HK-2 (cell line): Measurements from ENCODE around the gene NINL.
A peak's percentile ranks its signal among the peaks of the same experiment; 100 is the strongest.
"Not testable (repeated sequence)": the region's sequence is repeated elsewhere in the genome, so short reads cannot be mapped to it uniquely, and the experiment has no call there.

Source experiments
- DNase-seq: peaks from one replicate; pipeline ENCODE4 v3.0.0-alpha.2; 2018; ENCODE audit not compliant: unreplicated experiment

The NINL gene

DNA sequence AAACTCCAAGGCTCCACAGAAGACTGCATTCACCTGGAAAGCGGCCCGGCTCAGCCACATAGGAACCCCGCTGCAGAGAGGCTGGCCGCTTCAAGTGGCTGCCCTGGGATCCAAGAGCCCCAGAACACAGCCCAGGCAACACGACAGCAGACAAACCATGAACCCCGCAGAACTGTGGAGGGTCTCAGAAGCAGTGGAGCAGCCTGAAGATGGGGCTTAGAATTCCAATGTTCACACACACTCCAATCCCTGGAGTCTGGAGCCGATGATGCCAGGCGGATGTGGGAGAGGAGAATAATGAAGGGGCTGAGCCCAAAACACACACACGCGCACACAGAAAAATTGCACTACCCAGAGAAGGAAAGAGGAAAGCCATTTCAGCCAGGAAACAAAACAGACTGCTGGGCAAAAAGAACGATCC, 52.4 kb downstream of the NINL start:
- no peak for DNase-seq

- no peak for DNase-seq
Measured at GRCh38 chr20:25532015-25532751, 53.1 kb downstream of the NINL start.

DNA sequence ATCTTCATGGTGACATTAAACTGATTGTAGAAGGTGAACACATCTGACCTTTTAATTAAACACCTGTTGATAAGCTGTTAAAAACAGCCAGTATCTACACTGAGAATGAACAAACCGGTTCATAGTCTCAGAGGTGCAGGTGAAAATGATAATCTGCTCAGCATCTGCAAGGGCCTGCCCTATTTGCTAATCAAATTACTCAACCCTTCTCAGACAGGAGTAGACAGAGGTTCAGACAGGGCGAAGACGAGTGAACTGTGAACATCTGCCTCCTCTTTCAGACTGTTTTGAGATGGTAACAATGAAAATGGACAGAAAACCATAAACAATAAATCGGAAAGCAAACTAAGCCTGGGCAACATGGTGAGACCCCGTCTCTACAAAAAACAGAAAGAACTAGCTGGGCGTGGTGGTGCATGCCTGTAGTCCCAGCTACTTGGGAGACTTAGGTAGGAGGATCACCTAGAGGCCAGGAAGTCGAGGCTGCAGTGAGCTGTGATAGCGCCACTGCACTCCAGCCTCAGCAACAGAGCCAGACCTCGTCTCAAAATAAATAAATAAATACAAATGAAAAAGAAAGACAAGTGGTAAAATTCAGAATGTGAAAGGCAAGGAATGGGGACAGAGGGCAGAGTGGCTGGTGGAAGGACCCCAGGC, 55.9 kb downstream of the NINL start:
- DNase-seq, result no peak

- no peak for DNase-seq
Measured at GRCh38 chr20:25527949-25528348, 57.4 kb downstream of the NINL start.

- DNase-seq, result no peak
Measured at GRCh38 chr20:25526446-25526845, 58.9 kb downstream of the NINL start.

- peak; percentile 57 for DNase-seq
Measured at GRCh38 chr20:25525867-25526266, 59.5 kb downstream of the NINL start.

- DNase-seq, result no peak
Measured at GRCh38 chr20:25525295-25525694, 60.0 kb downstream of the NINL start.

- no peak for DNase-seq
Measured at GRCh38 chr20:25521382-25521781, 63.9 kb downstream of the NINL start.

DNA sequence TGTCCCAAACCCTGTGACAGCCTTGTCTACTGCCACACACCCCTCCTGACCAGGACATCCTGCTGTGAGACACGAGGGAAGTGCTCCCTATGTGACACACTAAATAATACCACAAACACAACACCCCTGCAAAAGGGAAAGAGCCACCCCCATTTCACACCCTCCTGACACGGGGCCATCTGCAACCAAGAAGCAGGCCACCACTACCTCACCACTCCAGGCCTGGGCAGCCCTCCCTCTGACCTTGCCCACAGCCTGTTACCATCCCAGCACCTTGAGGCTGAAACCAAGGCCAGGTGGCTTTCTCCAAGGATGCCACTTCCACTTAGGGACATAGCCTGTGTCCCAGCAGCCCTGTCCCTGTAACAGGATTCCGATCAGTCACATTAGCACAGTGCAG, 68.2 kb downstream of the NINL start:
- no peak for DNase-seq

DNA sequence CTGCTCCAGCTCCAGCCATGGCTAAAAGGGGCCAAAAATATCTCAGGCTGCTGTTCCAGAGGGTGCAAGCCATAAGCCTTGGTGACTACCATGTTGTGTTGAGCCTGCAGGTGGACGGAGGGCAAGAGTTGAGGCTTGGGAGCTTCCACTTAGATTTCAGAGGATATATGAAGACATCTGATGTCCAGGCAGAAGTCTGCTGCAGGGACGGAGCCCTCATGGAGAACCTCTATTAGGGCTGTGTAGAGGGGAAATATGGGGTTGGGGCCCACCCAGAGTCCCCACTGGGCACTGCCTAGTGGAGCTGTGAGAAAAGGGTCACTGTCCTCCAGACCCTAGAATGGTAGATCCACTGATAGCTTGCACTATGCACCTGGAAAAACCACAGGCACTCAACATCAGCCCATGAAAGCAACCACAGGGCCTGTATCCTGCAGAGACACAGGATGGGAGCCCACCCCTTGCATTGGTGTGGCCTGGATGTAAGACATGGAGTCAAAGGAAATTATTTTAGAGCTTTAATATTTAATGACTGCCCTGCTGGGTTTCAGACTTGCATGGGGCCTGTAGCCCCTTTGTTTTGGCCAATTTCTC, 70.5 kb downstream of the NINL start:
- no peak for DNase-seq

DNA sequence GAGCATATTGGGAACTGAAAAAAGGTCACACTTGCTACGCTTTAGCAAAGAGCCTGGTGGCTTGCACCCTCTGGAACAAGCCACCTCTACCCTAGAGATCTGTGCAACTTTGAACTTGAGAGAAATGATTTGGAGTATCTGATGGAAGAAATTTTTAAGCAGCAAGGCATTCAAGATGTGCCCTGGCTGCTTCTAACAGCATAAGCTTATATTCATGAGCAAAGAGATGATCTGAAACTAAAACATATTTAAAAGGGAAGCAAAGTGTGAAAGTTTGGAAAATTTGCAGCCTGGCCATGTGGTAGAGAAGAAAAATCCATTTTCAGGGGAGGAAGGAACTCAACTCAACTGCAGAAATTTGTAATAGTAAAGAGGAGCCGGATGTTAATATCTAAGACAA, 71.1 kb downstream of the NINL start:
- DNase-seq, result no peak

DNA sequence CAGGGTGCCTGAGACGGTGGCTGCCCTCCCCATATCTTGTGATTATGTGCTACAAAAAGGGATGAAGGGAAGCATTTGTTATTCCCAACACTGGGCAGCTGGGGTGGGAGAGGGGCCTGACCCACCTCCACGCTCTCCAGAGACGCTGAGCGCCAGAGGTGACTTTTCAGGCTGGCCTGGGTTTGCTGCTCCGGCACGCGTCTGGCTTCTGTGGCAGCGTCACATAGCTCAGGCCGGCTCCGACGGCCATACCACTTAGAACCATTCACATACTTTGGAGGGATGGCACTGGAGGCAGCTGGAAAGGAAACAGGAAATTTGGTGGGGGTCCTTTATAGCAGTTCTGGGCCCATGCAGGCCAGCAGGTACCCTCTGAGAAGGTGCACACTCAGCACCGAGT, 72.6 kb downstream of the NINL start:
- no peak for DNase-seq

DNA sequence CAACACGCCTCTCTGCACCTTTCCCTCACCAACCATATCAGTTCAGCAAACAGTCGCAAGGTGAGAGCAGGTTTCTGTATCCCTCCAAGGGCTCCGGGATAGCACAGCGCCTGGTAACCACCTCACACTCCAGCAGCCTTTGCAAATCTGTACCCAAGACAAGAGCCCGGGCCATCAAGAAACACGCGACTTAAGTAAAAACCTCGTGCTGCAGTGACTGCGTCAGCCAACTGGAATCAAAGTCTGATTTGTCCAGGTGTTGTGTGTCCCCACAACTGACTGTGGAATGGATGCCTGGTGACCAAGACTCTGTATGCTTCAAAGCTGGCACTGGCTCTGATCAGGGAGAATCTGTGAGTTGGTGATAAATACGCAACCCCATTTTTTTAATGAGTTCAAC, 74.1 kb downstream of the NINL start:
- no peak for DNase-seq

GRCh38 chr20:25510721-25511120, 74.6 kb downstream of the NINL start:
- DNase-seq, result no peak

DNA sequence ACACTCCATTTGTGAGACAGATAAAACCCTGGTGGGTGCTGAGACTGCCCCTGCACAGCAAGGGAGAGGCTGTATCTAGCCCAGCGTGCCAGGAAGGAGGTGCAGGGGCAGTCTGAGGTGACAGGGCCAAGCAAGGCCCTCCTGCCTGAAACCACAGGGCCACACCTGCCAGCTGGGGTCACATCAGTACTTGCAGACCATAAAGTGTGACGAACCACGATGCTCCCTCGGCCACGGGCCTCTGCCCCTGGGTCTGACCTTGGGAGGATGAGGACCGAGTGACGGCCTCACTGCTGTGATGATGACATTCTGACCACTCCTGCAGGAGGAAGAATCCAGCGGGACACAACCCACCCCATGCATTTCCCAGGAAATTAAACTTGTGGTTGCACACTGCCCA, 75.1 kb downstream of the NINL start:
- no peak for DNase-seq

DNA sequence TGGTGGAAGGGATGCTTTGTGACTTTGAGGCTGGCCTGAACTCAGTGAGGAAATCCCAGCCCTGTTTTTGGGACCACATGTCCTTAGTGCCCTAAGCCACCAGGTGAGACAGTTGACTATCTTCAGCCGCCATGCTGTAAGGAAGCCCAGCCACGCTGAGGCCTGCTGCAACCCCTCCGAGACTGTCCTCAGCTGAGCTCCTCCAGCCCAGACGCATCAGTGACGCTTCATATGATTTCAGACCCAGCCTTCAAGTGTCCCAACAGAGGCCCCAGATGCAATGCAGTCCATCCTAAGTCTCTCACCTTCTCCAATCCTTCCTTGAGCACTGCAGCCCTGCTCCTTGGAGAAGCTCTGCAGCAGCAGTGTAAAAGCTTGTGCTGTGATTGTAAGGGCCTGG, 76.2 kb downstream of the NINL start:
- DNase-seq, result no peak

GRCh38 chr20:25508083-25508770, 77.1 kb downstream of the NINL start:
- peak; percentile 70 for DNase-seq

DNA sequence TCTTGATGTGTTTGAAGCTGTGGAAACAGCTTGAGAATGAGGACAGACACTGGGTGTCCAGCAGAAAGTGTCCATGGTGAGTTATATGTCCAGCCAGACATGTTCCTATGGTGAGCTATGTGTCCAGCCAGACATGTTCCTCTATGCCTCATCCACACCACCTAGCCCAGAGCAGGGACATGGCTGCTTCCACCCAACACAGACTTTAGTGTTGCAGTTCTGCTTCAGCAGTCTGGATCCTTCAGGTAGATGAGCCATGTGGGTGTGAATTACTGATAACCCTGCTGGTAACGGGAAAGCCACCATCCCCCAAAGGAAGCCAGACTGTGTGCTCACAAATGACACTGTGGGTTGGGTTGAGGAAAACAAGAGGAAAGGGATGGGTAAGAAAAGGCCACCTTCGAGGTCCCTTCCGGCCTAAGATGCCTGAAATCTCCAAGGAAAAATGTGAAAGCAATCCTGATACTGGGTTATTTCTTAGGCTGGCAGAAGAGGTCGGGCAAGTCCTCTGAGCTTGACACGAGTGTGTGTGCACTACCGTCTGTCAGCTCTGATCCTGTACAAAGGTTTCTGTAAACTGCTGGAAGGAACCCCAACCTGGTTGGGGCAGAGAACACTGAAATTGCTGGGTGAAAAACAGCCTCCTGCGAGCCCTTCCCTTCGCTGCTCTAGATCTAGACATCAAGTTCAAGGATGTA, 77.8 kb downstream of the NINL start:
- no peak for DNase-seq

DNA sequence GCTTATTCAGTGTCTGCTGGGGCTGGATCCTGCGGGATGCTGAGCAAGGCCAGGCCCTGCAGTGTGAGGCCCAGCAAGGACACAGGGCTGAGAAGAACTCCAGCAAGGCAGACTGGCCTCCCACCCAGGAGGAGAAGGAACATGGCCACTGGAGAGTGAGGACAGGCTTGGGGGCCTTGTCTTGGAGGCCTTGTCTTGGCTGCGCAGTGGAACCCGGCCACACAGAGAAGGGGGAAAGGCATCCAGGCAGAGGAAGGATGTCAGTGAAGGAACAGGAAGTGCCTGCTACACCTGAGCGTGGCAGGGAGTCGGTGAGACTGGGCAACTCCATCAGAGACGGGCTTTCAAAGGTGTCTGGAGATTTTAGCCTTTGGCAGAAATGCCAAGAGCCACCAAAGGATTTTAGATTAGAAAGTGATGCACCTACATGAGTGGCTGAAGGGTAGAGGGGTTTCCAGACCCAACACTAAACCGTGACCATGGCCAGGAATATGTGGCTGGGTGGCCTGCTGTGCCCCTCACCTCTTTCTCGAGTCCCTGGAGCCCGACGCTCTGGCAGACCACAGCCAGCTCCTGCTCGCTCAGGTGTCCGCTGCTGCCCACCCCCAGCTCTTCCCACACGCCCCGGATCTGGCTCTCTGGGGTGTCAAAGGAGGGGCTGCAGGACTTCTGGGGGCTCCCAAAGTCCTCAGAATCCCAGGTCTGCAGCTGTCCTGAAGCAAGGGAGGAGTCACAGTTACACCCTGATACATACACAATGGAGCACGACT, 80.8 kb downstream of the NINL start:
- DNase-seq, result no peak

DNA sequence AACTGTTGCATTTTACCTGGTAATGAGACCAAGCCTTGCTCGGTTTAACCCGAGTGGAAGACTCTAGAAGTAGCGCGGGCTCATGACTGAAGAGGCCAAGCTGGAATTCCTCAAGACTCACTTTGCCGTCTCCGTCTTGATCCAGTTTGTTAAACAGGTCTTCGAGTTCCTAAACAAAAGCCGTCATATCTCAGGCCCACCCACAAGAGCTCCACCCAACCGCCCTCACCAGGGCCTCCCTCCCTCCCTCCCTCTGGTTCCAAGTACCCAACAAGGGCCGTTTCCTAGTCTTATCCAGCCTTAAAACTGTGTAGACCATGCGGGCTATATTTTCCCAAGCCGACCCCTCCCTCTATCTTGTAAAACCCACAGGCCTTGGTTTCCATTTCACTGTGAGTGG, 81.4 kb downstream of the NINL start:
- DNase-seq, result no peak

DNA sequence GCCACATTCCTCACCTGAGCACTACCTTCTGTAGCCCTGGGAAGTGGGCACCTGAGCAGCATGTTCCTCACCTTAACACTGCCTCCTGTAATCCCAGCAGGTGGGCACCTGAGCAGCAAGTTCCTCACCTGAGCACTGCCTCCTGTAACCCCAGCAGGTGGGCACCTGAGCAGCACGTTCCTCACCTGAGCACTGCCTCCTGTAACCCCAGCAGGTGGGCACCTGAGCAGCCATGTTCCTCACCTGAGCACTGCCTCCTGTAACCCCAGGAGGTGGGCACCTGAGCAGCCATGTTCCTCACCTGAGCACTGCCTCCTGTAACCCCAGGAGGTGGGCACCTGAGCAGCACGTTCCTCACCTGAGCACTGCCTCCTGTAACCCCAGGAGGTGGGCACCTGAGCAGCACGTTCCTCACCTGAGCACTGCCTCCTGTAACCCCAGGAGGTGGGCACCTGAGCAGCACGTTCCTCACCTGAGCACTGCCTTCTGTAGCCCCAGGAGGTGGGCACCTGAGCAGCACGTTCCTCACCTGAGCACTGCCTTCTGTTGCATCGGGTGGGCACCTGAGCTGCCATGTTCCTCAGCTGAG, 82.2 kb downstream of the NINL start:
- not testable (repeated sequence) for DNase-seq
